ENCODE data around the gene SGMS2. TPM values are rescaled to one million over a fixed set of nuclear protein-coding genes. Genes with fewer than 3 reads are reported as not detected.

The SGMS2 gene
- total RNA-seq, 1 experiment from 2014 or later = 0.72 TPM

- H3K4me1 Mint-ChIP-seq = peaks cover 17% of the 10 kb centered on the region
- peaks cover 47% of the 10 kb centered on the region for H3K27me3 Mint-ChIP-seq (ENCODE audit: low read depth)
- ATAC-seq (no peak), DNase-seq (ENCODE audit: low spot score) (no peak)
- no peaks in the 10 kb centered on the region for H3K9me3 Mint-ChIP-seq
- TF ChIP-seq SMAD4 (CRISPR knock-in tag; IDR thresholded peaks at IDR 0.05) (peak; percentile 79), MYBL2 (CRISPR knock-in tag; IDR thresholded peaks at IDR 0.05) (peak; percentile 8; the same call in 1 of the 2 replicates), KAT7 (CRISPR knock-in tag; IDR thresholded peaks at IDR 0.05; ENCODE audit: borderline replicate concordance) (no peak; the same call in 1 of the 2 replicates), ESRRA (CRISPR knock-in tag; IDR thresholded peaks at IDR 0.05; ENCODE audit: borderline replicate concordance) (0 out of 2 replicates have a peak, but pooled peaks have one; percentile 8), MAX (CRISPR knock-in tag; IDR thresholded peaks at IDR 0.05) (peak; percentile 76), USF1 (CRISPR knock-in tag; IDR thresholded peaks at IDR 0.05) (peak; percentile 93), ZNF281 (CRISPR knock-in tag; IDR thresholded peaks at IDR 0.05) (0 out of 2 replicates have a peak, but pooled peaks have one; percentile 9), NR3C1 (CRISPR knock-in tag; conservative IDR thresholded peaks at IDR 0.05; ENCODE audit: low read depth) (0 out of 2 replicates have a peak, but pooled peaks have one; percentile 56), ZNF317 (CRISPR knock-in tag; IDR thresholded peaks at IDR 0.05; ENCODE audit: borderline replicate concordance, low read depth) (0 out of 2 replicates have a peak, but pooled peaks have one; percentile 22), CREB1 (CRISPR knock-in tag; IDR thresholded peaks at IDR 0.05) (0 out of 2 replicates have a peak, but pooled peaks have one; percentile 0), AR (CRISPR knock-in tag; IDR thresholded peaks at IDR 0.05) (no peak), FOXP1 (CRISPR knock-in tag; IDR thresholded peaks at IDR 0.05; ENCODE audit: borderline replicate concordance) (peak; percentile 93; the same call in 1 of the 2 replicates), ATF3 (CRISPR knock-in tag; conservative IDR thresholded peaks at IDR 0.05) (no peak), MLX (CRISPR knock-in tag; IDR thresholded peaks at IDR 0.05) (no peak), USF2 (CRISPR knock-in tag; IDR thresholded peaks at IDR 0.05) (peak; percentile 92), TCF7 (CRISPR knock-in tag; IDR thresholded peaks at IDR 0.05; ENCODE audit: low read depth) (peak; percentile 45; the same call in 1 of the 2 replicates)
- 0 out of 2 replicates have a peak, but pooled peaks cover 3% of the 10 kb centered on the region for H3K36me3 Mint-ChIP-seq
- ChIA-PET POLR2A (interaction anchor here (0.6 to 0.8 kb wide), 2 partner anchors 186 to 896 kb away, joined by 3 read pairs; partner anchors contain the start of gene DKK2), CTCF (interaction anchor here (1.0 kb wide), 2 partner anchors 107 to 174 kb away, joined by 3 read pairs; partner anchors contain the start of gene SGMS2)
- peak overlapping the region; percentile 73 for H3K4me3 Mint-ChIP-seq
- no peak overlapping the region for H3K27ac Mint-ChIP-seq
Observed at GRCh38 chr4:107931775-107932321, 107.1 kb downstream of the SGMS2 start.
